ENCODE data around the gene KIAA1217. TPM values are rescaled to one million over a fixed set of nuclear protein-coding genes. Genes with fewer than 3 reads are reported as not detected.

KIAA1217 gene
- total and polyA plus RNA-seq, 2 of the 4 experiments (the other 2 are of a cell fraction): 3.4 to 4.4 TPM

DNA sequence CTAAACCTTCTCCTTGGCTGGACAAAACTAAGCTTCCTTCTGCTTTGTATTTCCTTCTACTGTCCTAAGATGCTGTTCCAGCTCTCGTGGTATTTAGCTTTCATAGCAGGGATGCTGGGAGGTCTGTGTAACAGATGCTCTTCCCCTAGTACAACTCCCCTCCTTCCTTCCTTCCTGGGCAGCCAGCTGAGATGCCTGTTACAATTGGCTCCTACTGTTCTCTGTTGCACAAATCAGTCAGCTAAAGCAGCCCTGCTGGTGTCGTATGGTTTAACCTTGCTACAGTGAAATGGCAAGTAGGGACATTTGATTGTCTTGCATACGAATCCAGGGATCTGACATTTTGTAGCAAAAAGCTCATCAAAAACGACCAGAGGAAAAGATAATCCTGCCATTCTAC, 371.0 kb downstream of the KIAA1217 start:
- no peak overlapping the region for H4K8ac ChIP-seq (ENCODE audit: low read depth in 2 of 2, low read length in 2 of 2)
- H3K9ac ChIP-seq (ENCODE audit: low read depth, low read length): no peak overlapping the region
- H3K9me1 ChIP-seq (ENCODE audit: insufficient read depth, low read length): no peaks in the 10 kb centered on the region
- H3K27ac ChIP-seq (ENCODE audit: insufficient read depth, low read length): no peak overlapping the region
- no peak for DNase-seq
- in situ Hi-C loops (cut with MboI; ENCODE audit: low sequenced_read_pairs) (no loop called here), dilution Hi-C loops (cut with HindIII; ENCODE audit: low sequenced_read_pairs, unreplicated experiment) (no loop called here), intact Hi-C loops (cut with micrococcal nuclease) (no loop called here)
- no peak overlapping the region for H3K23ac ChIP-seq (ENCODE audit: low read depth, low read length)
- H3K56ac ChIP-seq (ENCODE audit: extremely low read depth, insufficient read depth, low read length): no peak overlapping the region
- H2AFZ ChIP-seq (replicated peaks; ENCODE audit: low read length, poor library complexity): no peak overlapping the region
- H3K9me3 ChIP-seq (ENCODE audit: control insufficient read depth, insufficient read depth, low read length): no peaks in the 10 kb centered on the region
- H3K4me1 ChIP-seq (ENCODE audit: control insufficient read depth, insufficient read depth, low read length): no peaks in the 10 kb centered on the region
- H3K4me2 ChIP-seq (ENCODE audit: low read depth, low read length): no peak overlapping the region
- no peak for ATAC-seq (ENCODE audit: low read depth)
- WGBS, 2 experiments (ENCODE audit: extremely low coverage in 2 of 2, insufficient read length in 1 of 2): 80% methylated on average over 1 of the region's 4 CpGs; no CpG with 5 or more reads in 1 of the 2 experiments
- H3K18ac ChIP-seq (ENCODE audit: low read depth, low read length): no peak overlapping the region
- no peak overlapping the region for H2AK9ac ChIP-seq (replicated peaks; ENCODE audit: low read depth, low read length, poor library complexity)
- BruUV-seq (replicated peaks): no TSS peak
- H3K4ac ChIP-seq (ENCODE audit: low read depth, low read length): no peak overlapping the region
- H4K5ac ChIP-seq (ENCODE audit: low read depth, low read length): no peak overlapping the region
- no peak overlapping the region for H2BK15ac ChIP-seq (ENCODE audit: low read depth, low read length)
- ChIA-PET CTCF (interaction anchor here (1.0 kb wide), 1 partner anchor 37 kb away, joined by 3 read pairs; no protein-coding TSS in a partner anchor), POLR2A (ENCODE audit: unreplicated experiment) (interaction anchor here (0.5 kb wide), 1 partner anchor 12 kb away, joined by 4 read pairs; no protein-coding TSS in a partner anchor)
- H2BK5ac ChIP-seq (ENCODE audit: low read depth, low read length, poor library complexity, severe bottlenecking): no peak overlapping the region
- no peak overlapping the region for H2BK120ac ChIP-seq (ENCODE audit: low read depth, low read length)
- H4K20me1 ChIP-seq (ENCODE audit: insufficient read depth, low read length): no peaks in the 10 kb centered on the region
- H4K91ac ChIP-seq (ENCODE audit: insufficient read depth, low read depth, low read length): no peak overlapping the region
- no peak overlapping the region for H3K4me3 ChIP-seq (ENCODE audit: insufficient read depth, low read depth, low read length)
- H3K27me3 ChIP-seq (ENCODE audit: control insufficient read depth, insufficient read depth, low read length): no peaks in the 10 kb centered on the region
- H3K14ac ChIP-seq (replicated peaks; ENCODE audit: low read depth, low read length): no peak overlapping the region
- H3K79me1 ChIP-seq (ENCODE audit: low read depth in 1 of 2, low read length in 2 of 2): no peaks in the 10 kb centered on the region
- H3K36me3 ChIP-seq (ENCODE audit: control insufficient read depth, insufficient read depth, low read length): peaks cover 7% of the 10 kb centered on the region
- no peak overlapping the region for H2BK20ac ChIP-seq (ENCODE audit: low read depth, low read length)
- H2AK5ac ChIP-seq (ENCODE audit: low read depth, low read length): no peak overlapping the region
- TF ChIP-seq RAD21 (IDR thresholded peaks at IDR 0.05; ENCODE audit: low read length) (no peak), RCOR1 (IDR thresholded peaks at IDR 0.05; ENCODE audit: insufficient replicate concordance, low read length) (no peak), POLR2A (IDR thresholded peaks at IDR 0.05; ENCODE audit: low read depth, low read length) (no peak), BHLHE40 (IDR thresholded peaks at IDR 0.05; ENCODE audit: low read depth, low read length) (no peak), MAFK (IDR thresholded peaks at IDR 0.05; ENCODE audit: low read depth, low read length) (no peak), SMC3 (IDR thresholded peaks at IDR 0.05; ENCODE audit: low read depth, low read length) (no peak), CHD1 (IDR thresholded peaks at IDR 0.05; ENCODE audit: low read depth, low read length) (no peak), NFE2L2 (IDR thresholded peaks at IDR 0.05; ENCODE audit: low read depth, low read length) (no peak), MAZ (IDR thresholded peaks at IDR 0.05; ENCODE audit: borderline replicate concordance, low read depth, low read length) (no peak), CEBPB (IDR thresholded peaks at IDR 0.05; ENCODE audit: low read depth, low read length) (no peak)
- TF ChIP-seq, protein P1, sequence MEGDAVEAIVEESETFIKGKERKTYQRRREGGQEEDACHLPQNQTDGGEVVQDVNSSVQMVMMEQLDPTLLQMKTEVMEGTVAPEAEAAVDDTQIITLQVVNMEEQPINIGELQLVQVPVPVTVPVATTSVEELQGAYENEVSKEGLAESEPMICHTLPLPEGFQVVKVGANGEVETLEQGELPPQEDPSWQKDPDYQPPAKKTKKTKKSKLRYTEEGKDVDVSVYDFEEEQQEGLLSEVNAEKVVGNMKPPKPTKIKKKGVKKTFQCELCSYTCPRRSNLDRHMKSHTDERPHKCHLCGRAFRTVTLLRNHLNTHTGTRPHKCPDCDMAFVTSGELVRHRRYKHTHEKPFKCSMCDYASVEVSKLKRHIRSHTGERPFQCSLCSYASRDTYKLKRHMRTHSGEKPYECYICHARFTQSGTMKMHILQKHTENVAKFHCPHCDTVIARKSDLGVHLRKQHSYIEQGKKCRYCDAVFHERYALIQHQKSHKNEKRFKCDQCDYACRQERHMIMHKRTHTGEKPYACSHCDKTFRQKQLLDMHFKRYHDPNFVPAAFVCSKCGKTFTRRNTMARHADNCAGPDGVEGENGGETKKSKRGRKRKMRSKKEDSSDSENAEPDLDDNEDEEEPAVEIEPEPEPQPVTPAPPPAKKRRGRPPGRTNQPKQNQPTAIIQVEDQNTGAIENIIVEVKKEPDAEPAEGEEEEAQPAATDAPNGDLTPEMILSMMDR (conservative IDR thresholded peaks at IDR 0.05; ENCODE audit: low read depth, low read length): no peak
- TF ChIP-seq, protein P2, sequence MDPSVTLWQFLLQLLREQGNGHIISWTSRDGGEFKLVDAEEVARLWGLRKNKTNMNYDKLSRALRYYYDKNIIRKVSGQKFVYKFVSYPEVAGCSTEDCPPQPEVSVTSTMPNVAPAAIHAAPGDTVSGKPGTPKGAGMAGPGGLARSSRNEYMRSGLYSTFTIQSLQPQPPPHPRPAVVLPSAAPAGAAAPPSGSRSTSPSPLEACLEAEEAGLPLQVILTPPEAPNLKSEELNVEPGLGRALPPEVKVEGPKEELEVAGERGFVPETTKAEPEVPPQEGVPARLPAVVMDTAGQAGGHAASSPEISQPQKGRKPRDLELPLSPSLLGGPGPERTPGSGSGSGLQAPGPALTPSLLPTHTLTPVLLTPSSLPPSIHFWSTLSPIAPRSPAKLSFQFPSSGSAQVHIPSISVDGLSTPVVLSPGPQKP (IDR thresholded peaks at IDR 0.05; ENCODE audit: borderline replicate concordance, low read depth, low read length): no peak
- TF ChIP-seq, protein P3, sequence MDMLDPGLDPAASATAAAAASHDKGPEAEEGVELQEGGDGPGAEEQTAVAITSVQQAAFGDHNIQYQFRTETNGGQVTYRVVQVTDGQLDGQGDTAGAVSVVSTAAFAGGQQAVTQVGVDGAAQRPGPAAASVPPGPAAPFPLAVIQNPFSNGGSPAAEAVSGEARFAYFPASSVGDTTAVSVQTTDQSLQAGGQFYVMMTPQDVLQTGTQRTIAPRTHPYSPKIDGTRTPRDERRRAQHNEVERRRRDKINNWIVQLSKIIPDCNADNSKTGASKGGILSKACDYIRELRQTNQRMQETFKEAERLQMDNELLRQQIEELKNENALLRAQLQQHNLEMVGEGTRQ (IDR thresholded peaks at IDR 0.05; ENCODE audit: low read depth, low read length): no peak
